ENCODE measurements around the gene KMT2A. TPM values are rescaled to one million over a fixed set of nuclear protein-coding genes. Genes with fewer than 3 reads are reported as not detected.
A peak's percentile ranks its signal among the peaks of the same experiment; 100 is the strongest.

Gene KMT2A
- total RNA-seq, 1 donor from 2014 or later: 63.6 TPM

GRCh38 chr11:118527109-118527508, 90.8 kb downstream of the KMT2A start, which contains the start of gene TTC36:
Gene TTC36, plus strand, starts transcription at chr11:118527474. Its CDS starts 21 bp downstream, at chr11:118527495.
- Mint-ChIP-seq H3K27me3 (ENCODE audit: insufficient read depth, low read depth) (peaks cover 8% of the 10 kb centered on the region), H3K27ac (no peak within 1 kb of the TSS), H3K4me1 (peaks cover 24% of the 10 kb centered on the region), H3K9me3 (peaks cover 2% of the 10 kb centered on the region), H3K36me3 (peaks cover 16% of the 10 kb centered on the region), H3K4me3 (peak within 1 kb of the TSS; percentile 50)
- Histone ChIP-seq H3K79me2 (ENCODE audit: low read depth) (peaks cover 11% of the 10 kb centered on the region), H3K36me3 (no peaks in the 10 kb centered on the region), H4K20me1 (ENCODE audit: low read depth) (peaks cover 11% of the 10 kb centered on the region), H3K27ac (no peak within 1 kb of the TSS), H3K4me3 (no peak within 1 kb of the TSS), H3K4me1 (peaks cover 23% of the 10 kb centered on the region), H3K4me2 (no peak within 1 kb of the TSS), H2AFZ (replicated peaks) (no peak within 1 kb of the TSS), H3K9me3 (ENCODE audit: low read depth) (no peaks in the 10 kb centered on the region), H3K27me3 (no peaks in the 10 kb centered on the region), H3F3A (ENCODE audit: low read depth) (peaks cover 67% of the 10 kb centered on the region), H3K9ac (no peak within 1 kb of the TSS)
- TF ChIP-seq EZH2 (IDR thresholded peaks at IDR 0.05) (no peak), CTCF (IDR thresholded peaks at IDR 0.05) (no peak), EZH2phosphoT487 (IDR thresholded peaks at IDR 0.05) (no peak)
- no peak for DNase-seq (ENCODE audit: low spot score)

GRCh38 chr11:118528511-118528910, 92.2 kb downstream of the KMT2A start:
- no peak for TF ChIP-seq EZH2phosphoT487 (IDR thresholded peaks at IDR 0.05)
- no peak for TF ChIP-seq EZH2 (IDR thresholded peaks at IDR 0.05)
- TF ChIP-seq CTCF (IDR thresholded peaks at IDR 0.05): no peak
- H3K36me3 Mint-ChIP-seq: peaks cover 16% of the 10 kb centered on the region
- H3K27ac Mint-ChIP-seq: no peak overlapping the region
- no peak overlapping the region for H3K27ac ChIP-seq
- H3K4me3 ChIP-seq: no peak overlapping the region
- H2AFZ ChIP-seq (replicated peaks): no peak overlapping the region
- no peak overlapping the region for H3K4me2 ChIP-seq
- peaks cover 53% of the 10 kb centered on the region for H3F3A ChIP-seq (ENCODE audit: low read depth)
- H3K9me3 Mint-ChIP-seq: peaks cover 2% of the 10 kb centered on the region
- no peak for DNase-seq (ENCODE audit: low spot score)
- no peak overlapping the region for H3K4me3 Mint-ChIP-seq
- peaks cover 8% of the 10 kb centered on the region for H3K27me3 Mint-ChIP-seq (ENCODE audit: insufficient read depth, low read depth)
- peaks cover 29% of the 10 kb centered on the region for H3K4me1 Mint-ChIP-seq
- H3K9ac ChIP-seq: no peak overlapping the region
- H3K27me3 ChIP-seq: no peaks in the 10 kb centered on the region
- no peaks in the 10 kb centered on the region for H3K9me3 ChIP-seq (ENCODE audit: low read depth)
- H3K4me1 ChIP-seq: peaks cover 24% of the 10 kb centered on the region
- no peaks in the 10 kb centered on the region for H4K20me1 ChIP-seq (ENCODE audit: low read depth)
- H3K79me2 ChIP-seq (ENCODE audit: low read depth): peaks cover 11% of the 10 kb centered on the region
- no peaks in the 10 kb centered on the region for H3K36me3 ChIP-seq

- Mint-ChIP-seq H3K9me3 (peaks cover 2% of the 10 kb centered on the region), H3K4me1 (peaks cover 29% of the 10 kb centered on the region), H3K27me3 (ENCODE audit: insufficient read depth, low read depth) (peaks cover 8% of the 10 kb centered on the region), H3K27ac (no peak overlapping the region), H3K4me3 (peak overlapping the region; percentile 98), H3K36me3 (peaks cover 9% of the 10 kb centered on the region)
- Histone ChIP-seq H3K27me3 (no peaks in the 10 kb centered on the region), H2AFZ (replicated peaks) (no peak overlapping the region), H3K4me2 (peak overlapping the region; percentile 81), H3K79me2 (ENCODE audit: low read depth) (peaks cover 11% of the 10 kb centered on the region), H4K20me1 (ENCODE audit: low read depth) (no peaks in the 10 kb centered on the region), H3K27ac (no peak overlapping the region), H3F3A (ENCODE audit: low read depth) (peaks cover 48% of the 10 kb centered on the region), H3K4me1 (peaks cover 24% of the 10 kb centered on the region), H3K9ac (no peak overlapping the region), H3K36me3 (no peaks in the 10 kb centered on the region), H3K4me3 (peak overlapping the region; percentile 94), H3K9me3 (ENCODE audit: low read depth) (no peaks in the 10 kb centered on the region)
- TF ChIP-seq EZH2phosphoT487 (IDR thresholded peaks at IDR 0.05): no peak
- peak; percentile 29 for DNase-seq (ENCODE audit: low spot score)
These were observed 93.4 kb downstream of the KMT2A start for GRCh38 chr11:118529584-118530175.

GRCh38 chr11:118530180-118530682, 93.9 kb downstream of the KMT2A start:
- TF ChIP-seq CTCF (IDR thresholded peaks at IDR 0.05) (no peak), EZH2 (IDR thresholded peaks at IDR 0.05) (no peak), EZH2phosphoT487 (IDR thresholded peaks at IDR 0.05) (no peak)
- Histone ChIP-seq H3K27me3 (no peaks in the 10 kb centered on the region), H3K27ac (no peak overlapping the region), H3K4me3 (peak overlapping the region; percentile 94), H3K4me2 (peak overlapping the region; percentile 81), H3K79me2 (ENCODE audit: low read depth) (peaks cover 11% of the 10 kb centered on the region), H4K20me1 (ENCODE audit: low read depth) (no peaks in the 10 kb centered on the region), H3K9me3 (ENCODE audit: low read depth) (no peaks in the 10 kb centered on the region), H3F3A (ENCODE audit: low read depth) (peaks cover 44% of the 10 kb centered on the region), H2AFZ (replicated peaks) (peak overlapping the region; percentile 95), H3K9ac (peak overlapping the region; percentile 10), H3K4me1 (peaks cover 24% of the 10 kb centered on the region), H3K36me3 (no peaks in the 10 kb centered on the region)
- Mint-ChIP-seq H3K27ac (peak overlapping the region; percentile 46), H3K36me3 (peaks cover 9% of the 10 kb centered on the region), H3K9me3 (peaks cover 2% of the 10 kb centered on the region), H3K4me1 (peaks cover 29% of the 10 kb centered on the region), H3K4me3 (peak overlapping the region; percentile 98), H3K27me3 (ENCODE audit: insufficient read depth, low read depth) (peaks cover 8% of the 10 kb centered on the region)
- DNase-seq (ENCODE audit: low spot score): no peak
